ENCODE results near the gene TMEM269.
"Not testable (repeated sequence)": the region's sequence is repeated elsewhere in the genome, so short reads cannot be mapped to it uniquely, and the experiment has no call there.

The TMEM269 gene

GRCh38 chr1:42777852-42778251, 6.9 kb upstream of the TMEM269 start:
- no peak for DNase-seq

GRCh38 chr1:42779725-42780124, 5.1 kb upstream of the TMEM269 start:
- no peak for DNase-seq

GRCh38 chr1:42780176-42780575, 4.6 kb upstream of the TMEM269 start:
- DNase-seq, result no peak

GRCh38 chr1:42783092-42783491, 1.7 kb upstream of the TMEM269 start:
- no peak for DNase-seq

- no peak for DNase-seq
Observed at GRCh38 chr1:42784547-42784945, 245 bp upstream of the TMEM269 start.

- DNase-seq, result no peak
Observed at GRCh38 chr1:42786097-42786496, 1.3 kb downstream of the TMEM269 start.

GRCh38 chr1:42788021-42788420, 3.2 kb downstream of the TMEM269 start:
- DNase-seq, result no peak

- DNase-seq, result no peak
Observed at GRCh38 chr1:42793824-42794223, 9.0 kb downstream of the TMEM269 start.

- DNase-seq, result no peak
Observed at GRCh38 chr1:42797414-42797813, 12.6 kb downstream of the TMEM269 start.

GRCh38 chr1:42797979-42798378, 13.2 kb downstream of the TMEM269 start:
- DNase-seq, result no peak

- no peak for DNase-seq
Observed at GRCh38 chr1:42801832-42802473, 17.2 kb downstream of the TMEM269 start.

GRCh38 chr1:42806171-42806570, 21.4 kb downstream of the TMEM269 start:
- DNase-seq, result no peak

GRCh38 chr1:42806593-42806992, 21.8 kb downstream of the TMEM269 start:
- DNase-seq, result no peak

GRCh38 chr1:42807056-42807668, 22.4 kb downstream of the TMEM269 start:
- DNase-seq, result no peak

- DNase-seq, result not testable (repeated sequence)
Observed at GRCh38 chr1:42814815-42815214, 30.0 kb downstream of the TMEM269 start.

GRCh38 chr1:42815941-42816584, 31.3 kb downstream of the TMEM269 start:
- DNase-seq, result no peak

- peak; percentile 89 for DNase-seq
Observed at GRCh38 chr1:42816585-42817439, 32.0 kb downstream of the TMEM269 start, which contains the start of the genes ERMAP and SVBP. Gene ERMAP, plus strand, starts transcription at chr1:42817122. Its CDS starts 13,327 bp downstream, at chr1:42830449. Gene SVBP, minus strand, starts transcription at chr1:42817397. Its CDS starts 853 bp downstream, at chr1:42816544.

- DNase-seq, result no peak
Observed at GRCh38 chr1:42817440-42817767, 32.6 kb downstream of the TMEM269 start.

- DNase-seq, result no peak
Observed at GRCh38 chr1:42817976-42818375, 33.2 kb downstream of the TMEM269 start.

- no peak for DNase-seq
Observed at GRCh38 chr1:42820813-42821212, 36.0 kb downstream of the TMEM269 start.

- DNase-seq, result no peak
Observed at GRCh38 chr1:42821690-42822089, 36.9 kb downstream of the TMEM269 start.

GRCh38 chr1:42822800-42823392, 38.1 kb downstream of the TMEM269 start:
- no peak for DNase-seq

GRCh38 chr1:42824481-42825035, 39.8 kb downstream of the TMEM269 start:
- no peak for DNase-seq
